Activated naive CD4-positive, alpha-beta T cell treated with anti-CD3 and anti-CD28 coated beads, Interleukin-2, amount 50 U/mL, for 16 hours (primary cell): ENCODE results near the gene CACNG3.
"Not testable (repeated sequence)": the region's sequence is repeated elsewhere in the genome, so short reads cannot be mapped to it uniquely, and the experiment has no call there.

Source experiments
- DNase-seq: peaks from one replicate; pipeline ENCODE4 v3.0.0-alpha.2; 2020

The CACNG3 gene

DNA sequence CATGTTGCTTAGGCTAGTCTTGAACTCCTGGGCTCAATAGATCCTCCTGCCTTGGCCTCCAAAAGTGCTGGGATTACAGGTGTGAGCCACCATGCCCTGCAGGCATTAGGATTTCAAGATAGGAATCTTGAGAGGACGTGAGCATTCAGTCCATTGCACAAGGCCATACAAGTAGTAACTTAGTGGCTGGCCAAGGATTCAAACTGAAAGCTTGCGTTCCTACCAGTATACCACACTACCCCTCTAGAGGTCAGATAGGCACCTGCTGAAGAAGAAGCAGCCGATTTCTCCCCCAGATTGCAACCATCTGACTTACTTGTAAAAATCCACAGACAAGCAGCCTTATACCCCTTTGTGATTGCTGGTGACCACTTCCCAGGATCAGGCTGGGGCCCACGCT is 80.9 kb downstream of the CACNG3 start:
- DNase-seq = no peak

DNA sequence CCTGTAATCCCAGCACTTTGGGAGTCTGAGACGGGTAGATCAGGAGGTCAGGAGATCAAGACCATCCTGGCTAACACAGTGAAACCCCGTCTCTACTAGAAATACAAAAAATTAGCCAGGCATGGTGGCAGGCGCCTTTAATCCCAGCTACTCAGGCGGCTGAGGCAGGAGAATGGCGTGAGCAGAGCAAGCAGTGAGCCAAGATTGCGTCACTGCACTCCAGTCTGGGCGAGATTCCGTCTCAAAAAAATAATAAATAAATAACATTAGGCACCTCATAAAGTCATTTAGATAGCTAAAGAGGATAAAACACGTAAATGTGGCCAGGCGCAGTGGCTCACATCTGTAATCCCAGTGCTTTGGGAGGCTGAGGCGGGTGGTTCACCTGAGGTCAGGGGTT is 87.7 kb downstream of the CACNG3 start:
- DNase-seq = not testable (repeated sequence)

DNA sequence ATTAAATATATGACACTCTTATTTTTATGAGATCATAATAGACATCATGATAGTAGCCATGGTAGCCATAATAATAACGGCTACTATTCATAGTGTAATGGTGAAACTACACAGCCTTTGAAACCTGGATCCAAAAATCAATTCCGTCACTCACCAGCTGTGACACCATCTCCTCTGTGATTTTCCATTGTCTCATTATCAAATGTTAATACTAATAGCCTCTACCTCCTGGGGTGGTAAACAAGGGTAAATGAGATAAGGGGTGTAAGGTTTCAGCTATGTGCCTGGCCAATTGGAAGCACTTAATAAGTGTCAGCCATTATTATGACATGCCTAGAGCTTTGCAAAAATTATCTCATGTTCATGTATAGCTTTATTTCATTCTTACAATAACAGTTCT is 88.6 kb downstream of the CACNG3 start:
- DNase-seq = no peak

DNA sequence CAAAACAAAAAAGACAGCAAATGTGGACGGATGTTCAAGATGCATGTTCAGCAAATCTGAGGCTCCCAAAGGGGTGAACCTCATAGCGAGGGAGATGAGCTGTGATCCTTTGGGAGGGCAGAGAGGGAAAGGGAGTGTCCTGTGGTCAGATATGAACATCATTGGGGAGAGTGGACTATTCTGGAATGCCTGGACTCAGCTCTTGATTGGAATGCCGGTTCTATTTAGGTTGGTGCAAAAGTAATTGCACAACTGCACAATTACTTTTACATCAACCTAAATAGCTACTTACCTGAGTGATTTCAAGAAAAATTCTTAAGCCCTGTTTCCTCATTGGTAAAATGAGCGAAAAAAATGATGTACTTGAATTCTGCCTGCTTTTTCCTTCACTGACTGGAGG is 89.6 kb downstream of the CACNG3 start:
- no peak for DNase-seq

DNA sequence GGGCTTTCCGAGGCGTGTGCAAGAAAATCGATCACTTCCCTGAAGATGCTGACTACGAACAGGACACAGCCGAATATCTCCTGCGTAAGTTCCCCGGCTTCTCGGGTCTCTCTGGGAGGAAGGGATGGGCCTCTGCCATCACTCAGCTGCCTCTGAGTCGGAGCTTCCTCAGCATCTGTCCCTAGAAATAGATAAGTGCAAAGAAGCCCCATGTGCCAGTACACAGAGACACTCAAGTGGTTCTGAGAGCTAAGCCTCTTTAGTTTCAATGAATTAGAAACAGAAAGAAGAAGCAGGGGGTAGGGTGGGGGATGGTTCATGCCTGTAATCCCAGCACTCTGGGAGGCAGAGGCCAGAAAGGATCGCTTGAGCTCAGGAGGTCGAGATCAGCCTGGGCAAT is 90.6 kb downstream of the CACNG3 start:
- DNase-seq = no peak

DNA sequence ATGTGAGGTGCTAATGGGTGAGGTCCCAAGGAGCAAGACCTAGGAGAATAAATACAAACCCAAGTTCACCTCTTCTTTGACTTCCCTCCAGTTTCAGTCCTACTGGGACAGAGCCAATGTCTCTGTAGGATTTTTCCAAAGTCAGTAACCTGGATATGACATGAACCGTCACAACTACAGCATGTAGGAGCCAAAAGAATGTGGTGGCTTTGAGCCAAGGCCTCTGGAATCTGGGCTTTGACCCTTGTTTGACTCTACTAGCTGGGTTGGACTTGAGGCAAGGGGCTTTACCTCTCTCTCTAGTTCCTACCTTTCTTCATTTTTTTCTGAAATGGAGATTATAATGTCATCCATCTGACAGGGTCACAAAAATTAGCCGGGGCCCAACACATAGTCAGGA is 91.4 kb downstream of the CACNG3 start:
- DNase-seq = no peak

DNA sequence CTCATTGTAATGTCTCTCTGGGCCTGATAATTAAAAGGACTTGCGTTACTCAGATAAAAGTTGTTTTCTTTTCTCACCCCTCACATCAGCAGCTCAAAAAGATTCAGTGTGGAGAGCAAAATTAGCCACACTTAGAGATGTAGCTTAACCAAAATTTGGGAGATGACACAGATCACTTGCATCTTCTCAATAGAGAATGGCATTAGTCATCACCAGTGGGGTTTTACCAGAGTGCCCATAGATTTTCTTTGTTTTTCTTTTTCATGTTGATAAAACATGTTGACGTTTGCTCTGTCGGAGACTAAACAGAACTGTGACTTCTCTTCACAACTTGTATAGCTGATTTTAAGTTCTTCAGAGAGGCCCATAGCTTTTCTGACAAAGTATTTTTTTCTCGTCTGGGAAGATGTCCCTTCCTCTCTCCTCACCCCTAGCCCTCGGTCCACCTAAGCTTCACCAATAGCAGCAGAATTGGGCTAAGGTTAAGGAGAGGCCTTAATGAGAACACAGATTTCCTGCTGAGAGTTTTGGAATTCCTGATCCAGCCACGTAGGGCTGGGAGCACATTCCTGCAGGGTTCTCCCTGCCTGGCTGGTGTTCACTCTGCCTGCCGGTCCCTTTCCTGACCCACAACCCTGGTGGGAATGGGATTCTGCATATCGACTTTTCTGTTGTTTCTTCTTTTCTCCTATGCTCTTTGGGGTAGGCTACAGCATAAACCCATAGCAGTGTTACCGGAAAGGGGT is 92.6 kb downstream of the CACNG3 start:
- no peak for DNase-seq

DNA sequence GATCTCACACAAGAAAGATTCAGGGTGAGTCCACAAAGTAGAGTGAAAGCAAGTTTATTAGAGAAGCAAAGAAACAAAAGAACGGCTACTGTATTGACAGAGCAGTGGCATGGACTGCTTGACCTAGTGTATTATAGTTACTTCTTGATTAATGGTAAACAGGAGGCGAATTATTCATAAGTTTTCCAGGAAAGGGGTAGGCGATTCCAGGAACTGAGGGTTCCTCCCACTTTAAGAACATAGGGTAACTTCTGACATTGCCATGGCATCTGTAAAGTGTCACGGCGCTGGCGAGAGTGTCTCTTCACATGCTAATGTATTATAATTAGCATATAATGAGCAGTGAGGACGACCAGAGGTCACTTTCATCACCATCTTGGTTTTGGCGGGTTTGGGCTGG is 93.2 kb downstream of the CACNG3 start:
- DNase-seq = no peak

DNA sequence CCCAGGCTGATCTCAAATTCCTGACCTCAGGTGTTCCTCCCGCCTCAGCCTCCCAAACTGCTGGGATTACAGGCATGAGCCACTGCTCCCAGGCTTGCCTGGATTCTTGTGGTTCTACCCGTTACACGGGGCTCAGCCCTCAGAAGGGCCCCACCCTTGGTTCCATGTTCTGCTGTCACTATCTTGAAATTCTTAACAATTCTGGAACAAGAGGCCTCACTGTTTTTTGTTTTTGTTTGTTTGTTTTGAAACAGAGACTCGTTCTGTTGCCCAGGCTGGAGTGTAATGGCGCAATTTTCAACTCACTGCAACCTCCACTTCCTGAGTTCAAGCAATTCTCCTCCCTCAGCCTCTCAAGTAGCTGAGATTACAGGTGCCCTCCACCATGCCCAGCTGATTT is 96.6 kb downstream of the CACNG3 start:
- no peak for DNase-seq

DNA sequence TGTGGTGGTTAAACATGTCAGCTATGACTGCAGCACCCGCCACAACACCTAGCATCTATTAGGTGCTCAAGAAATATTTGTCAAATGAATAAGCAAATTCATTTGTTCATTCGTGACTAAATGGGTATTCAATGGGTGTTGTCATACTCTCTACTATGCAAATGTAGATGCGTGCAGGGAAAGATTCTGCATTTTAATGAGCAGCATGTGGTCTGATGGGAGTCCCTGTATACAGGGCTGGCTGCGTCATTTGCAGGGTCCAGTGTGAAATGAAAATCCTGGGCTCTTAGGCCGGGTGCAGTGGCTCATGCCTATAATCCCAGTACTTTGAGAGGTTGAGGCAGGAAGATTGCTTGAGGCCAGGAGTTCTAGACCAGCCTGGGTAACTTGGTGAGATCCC is 97.5 kb downstream of the CACNG3 start:
- DNase-seq = no peak

DNA sequence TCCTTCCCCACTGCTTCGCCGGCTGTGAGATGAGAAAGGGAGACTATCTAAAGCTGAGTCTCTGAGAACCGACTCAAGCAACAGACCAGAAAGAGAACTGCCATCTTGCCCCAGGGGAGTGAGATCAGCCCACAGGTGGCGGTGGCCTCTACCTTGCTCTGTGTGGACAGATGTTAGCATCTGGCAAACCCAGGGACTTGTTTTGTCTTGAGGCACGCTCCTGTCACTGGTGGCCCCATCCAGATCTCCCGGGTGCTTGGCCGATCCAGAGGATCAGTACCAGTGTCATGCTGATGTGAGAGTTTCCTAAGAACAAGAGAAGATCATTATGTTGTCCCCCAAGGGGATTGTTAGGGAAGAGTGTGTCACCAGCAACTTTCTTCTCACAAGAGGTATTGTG is 101.4 kb downstream of the CACNG3 start:
- no peak for DNase-seq

DNA sequence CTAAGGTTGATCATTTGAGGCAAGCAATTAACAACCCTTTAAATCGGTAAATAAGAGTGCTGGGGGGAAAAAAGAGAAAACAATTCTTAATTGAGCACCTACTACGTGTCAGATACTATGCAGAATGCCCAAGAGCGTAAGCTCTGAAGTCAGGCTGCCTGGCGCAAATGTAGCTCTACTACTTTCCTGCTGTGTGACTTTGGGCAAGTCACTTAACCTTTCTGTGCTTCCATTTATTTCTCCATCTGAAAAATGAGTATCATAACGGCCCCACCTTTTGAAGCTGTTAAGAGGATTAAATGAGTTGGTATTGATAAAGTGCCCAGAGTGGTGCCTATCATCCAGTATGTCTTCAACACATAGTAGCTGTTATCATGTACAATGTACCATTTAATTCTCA is 102.0 kb downstream of the CACNG3 start:
- DNase-seq = no peak

DNA sequence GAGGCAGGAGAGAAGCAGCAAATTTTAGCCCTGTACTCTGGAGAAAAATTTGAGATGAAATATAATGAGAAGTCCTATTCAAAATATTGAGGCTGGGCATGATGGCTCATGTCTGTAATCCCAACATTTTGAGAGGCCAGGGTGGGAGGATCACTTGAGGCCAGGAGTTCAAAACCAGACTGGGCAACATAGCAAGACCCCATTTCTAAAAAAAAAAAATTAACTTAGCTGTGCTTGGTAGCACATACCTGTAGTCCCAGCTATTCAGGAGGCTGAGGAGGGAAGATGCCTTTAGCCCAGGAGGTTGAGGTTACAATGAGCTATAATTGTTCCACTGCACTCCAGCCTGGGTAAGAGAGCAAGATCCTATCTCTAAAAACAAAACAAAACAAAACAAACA is 103.4 kb downstream of the CACNG3 start:
- no peak for DNase-seq

DNA sequence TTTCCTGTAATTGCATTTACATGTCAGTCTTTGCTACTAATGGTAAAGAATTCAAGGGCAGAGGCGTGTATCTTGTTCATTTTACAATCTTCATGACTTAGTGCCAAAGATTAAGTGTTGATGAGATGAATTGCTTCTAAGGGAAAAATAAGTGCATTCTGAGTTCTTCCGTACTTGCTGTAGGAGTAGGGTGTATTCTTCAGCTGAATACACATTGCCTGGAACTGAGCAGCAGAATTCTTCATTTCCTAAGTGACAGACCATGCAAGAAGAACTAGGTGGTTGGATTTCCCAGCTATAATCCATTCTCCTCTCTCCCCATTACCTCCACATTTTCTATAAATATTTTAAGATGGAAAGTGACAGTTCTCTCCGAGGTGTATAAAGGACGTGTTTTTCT is 104.8 kb downstream of the CACNG3 start:
- no peak for DNase-seq

DNA sequence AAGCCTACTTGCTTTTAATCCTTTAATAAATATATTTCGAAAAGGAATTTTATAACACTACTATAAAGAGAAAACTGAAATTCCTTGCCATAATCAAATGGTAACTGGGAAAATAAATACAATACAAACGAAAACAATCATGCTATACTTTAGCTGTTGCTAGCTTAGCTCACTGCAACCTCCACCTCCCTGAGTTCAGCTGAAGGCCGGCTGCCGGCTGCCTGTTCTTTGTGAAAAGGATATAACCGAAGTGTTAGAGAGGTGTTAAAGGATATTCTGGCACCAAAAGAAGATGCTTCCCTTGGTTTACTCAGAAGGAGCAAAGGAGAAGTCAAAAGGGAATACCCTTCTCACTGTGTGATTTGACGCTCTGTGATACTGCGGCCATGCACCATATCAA is 108.5 kb downstream of the CACNG3 start:
- no peak for DNase-seq

DNA sequence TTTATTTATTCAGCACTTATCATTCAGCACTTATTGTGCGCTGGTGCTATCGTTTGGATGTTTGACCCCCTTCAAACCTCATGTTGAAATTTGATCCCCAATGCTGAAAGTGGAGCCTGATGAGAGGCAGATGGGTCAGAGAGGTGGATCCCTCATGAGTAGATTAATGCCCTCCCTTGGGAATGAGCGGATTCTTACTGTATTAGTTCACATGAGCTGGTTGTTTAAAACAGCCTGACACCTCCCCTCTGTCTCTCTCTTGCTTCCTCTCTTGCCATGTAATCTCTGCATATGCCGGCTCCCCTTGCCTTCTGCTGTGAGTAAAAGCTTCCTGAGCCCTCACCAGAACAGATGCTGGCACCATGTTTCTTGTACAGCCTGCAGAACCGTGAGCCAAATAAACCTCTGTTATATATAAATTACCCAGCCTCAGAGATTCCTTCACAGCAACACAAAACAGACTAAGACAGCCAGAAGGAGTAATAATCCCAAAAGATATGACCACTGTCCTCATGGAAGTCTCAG is 111.1 kb downstream of the CACNG3 start:
- DNase-seq = no peak

DNA sequence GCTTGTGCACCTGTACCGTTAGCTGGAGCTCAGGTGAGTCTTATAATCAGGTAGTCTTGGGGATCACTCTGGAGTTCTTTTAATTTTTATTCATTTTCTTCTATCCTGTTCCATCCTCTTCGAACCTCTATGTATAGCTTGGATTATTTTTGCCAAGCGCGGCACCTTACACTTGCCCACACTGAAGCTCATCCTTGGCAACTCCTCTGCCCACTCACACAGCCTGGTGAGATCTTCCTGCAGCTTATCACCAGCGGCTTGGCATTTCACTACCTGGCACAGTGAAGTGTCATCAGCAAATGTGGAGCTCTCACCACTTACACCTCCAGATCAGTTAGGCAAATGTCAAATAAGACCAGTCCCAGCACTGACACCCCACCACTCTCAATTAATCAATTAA is 116.7 kb downstream of the CACNG3 start:
- DNase-seq = no peak

DNA sequence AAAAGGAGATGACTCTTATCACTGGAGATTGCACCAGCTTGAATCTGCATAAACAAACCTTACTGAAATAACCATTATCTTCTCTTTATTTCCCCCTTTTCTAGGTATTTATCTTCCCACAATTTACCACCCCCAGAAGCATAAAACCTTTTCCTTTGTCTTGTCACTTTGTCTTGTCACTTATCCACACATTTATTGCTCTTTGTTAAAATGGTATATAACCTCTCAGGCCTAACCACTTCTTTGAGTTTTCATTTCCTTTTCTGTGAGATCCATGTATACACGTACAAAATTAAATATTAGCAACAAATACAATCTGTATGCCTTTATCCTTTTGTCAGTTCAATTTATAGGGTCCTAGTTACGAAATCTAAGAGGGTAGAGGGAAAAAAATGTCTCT is 122.9 kb downstream of the CACNG3 start:
- DNase-seq = no peak

DNA sequence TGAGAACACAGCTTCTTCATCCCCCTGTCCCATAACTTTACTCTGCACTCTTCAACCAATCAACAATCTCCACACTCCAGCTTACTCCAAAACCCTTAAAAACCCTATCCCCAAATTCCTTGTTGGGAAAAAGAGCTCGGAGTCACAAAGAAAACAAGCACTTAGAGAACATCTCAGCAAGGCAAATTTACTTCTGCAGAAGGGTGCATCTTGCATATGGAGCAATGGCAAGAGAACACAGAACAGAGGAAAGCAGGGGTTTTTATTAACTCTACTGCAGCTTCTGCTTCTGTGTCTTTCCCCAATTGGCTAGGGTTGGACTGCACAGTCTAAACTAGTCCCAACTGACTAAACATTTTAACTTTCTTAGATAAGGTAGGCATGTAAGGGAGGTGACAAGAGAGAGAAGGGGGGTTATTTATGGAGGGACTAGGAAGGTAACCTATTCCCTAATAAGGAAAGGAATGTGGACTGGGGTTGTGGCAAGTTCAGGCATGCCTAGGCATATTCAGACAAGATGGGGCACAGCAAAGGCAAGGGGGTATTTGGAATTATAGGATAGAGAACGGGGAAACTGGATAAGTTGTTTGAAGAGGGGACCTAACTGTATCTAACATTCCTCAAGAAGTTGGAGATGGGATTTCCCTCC is 125.5 kb downstream of the CACNG3 start:
- no peak for DNase-seq

DNA sequence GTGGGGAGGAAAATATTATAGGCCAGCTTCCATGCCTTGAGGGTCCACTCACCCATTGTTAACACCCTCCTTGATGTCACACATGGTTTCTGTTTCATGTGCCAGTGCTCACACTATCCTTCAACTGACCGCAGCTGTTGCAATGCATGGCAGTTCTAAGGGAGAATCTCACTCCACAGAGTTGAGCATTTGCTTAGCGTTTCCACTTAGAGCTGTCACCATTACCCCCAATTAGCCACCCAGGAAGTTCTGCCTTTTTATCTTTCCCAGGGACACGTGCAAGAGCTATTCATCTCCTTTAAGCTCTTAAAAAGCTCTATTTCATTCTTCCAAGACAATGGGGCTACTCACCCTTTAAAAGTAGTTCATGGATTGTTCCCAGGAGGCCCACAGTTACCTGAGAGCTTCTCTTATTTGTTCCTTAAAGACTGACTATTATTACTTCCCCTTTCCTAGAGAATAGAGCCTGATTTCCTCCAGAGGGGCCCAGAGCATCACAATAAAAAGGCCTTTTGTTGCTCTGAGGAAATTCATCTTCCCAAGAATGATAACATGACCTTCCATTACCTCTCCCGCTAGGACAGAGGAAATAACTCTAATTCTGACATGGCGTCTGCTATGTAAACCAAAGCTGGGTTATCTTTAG is 126.8 kb downstream of the CACNG3 start:
- no peak for DNase-seq

DNA sequence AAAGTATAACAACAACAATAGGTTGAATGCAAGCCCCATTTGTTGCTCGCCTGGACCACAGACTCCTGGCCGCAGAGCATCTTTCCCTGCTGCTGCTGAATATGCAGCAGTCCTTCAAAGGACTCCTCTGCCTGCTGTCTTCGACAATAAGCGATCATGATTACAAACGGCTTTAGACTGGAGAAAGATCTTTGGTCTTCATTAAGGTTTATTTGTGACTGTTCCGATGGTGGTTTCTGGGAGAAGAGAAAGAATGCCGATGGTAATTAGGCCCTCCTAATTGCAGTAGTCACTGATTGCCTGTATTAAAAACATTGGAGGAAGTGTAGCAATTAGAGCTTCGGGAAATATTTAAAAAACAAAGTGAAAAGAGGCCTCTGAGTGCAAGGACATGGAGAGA is 138.2 kb downstream of the CACNG3 start:
- DNase-seq = no peak

DNA sequence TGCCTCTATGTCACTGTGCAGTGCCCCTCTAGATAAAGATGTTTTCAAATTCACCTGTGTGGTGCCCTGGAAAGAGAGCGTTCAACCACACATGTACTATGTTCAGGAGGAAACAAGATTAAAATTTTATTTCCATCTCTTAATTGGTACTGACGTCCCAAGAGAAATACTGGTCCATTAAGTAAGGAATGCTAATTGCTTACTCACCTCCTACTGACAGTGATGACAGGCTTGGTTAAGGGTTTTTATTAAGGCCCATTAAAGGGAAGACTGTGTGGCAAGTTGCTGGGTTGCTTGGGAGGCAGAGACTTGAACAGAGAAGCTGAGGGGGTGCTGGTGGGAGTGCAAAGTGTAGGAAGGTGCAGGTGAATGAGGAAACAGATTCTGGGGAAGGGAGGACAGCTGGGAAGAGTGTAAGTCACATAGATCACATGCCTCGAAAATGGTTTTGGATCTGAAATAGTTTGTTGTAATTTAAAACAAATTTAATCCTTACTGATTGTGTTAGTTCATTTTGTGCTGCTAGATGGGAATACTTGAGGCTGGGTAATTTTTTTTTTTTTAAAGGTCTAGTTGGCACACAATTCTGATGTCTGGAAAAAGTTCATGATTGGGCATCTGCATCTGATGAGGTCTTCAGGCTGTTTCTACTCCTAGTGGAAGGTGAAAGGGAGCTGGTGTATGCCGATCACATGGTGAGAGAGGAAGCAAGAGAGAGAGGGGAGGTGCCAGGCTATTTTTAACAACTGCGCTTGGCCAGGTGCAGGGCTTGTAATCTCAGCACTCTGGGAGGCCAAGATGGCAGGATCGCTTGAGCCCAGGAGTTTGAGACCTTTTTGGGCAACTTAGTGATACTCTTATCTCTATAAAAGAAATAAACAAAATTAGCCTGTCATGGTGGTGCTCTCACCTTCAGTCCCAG is 140.5 kb downstream of the CACNG3 start:
- DNase-seq = no peak

DNA sequence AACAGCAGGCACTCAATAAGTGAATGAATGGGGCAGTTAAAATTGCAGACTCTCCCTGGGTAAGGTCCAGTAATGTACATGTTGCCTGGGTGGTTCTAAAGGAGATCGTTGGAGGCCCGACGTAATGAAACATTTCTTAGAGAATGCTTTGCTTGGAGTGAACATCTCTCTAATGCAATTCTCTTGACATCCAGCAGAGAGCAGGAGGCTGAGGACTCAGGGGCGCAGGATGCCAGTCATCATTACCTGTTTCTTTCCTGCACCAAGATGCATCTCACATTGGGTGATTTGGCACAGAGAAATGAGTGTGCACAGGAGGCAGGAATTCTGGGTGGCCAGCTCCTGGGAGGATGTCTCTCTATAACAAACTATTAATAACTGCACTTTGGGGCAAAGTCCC is 152.9 kb downstream of the CACNG3 start:
- DNase-seq = no peak
